HG03432 (cell line): ENCODE data around the gene ERGIC2.

ENCODE experiments used
- ATAC-seq: cut with Tn5 transposase; IDR thresholded peaks from one replicate; pipeline ENCODE4 v1.9.1; 2021; ENCODE audit warnings: mild to moderate bottlenecking, moderate library complexity; ENCODE audit not compliant: unreplicated experiment

ERGIC2 gene

GRCh38 chr12:29376118-29376517 is 4.9 kb downstream of the ERGIC2 start:
- no peak for ATAC-seq

GRCh38 chr12:29374913-29375312 is 6.1 kb downstream of the ERGIC2 start:
- no peak for ATAC-seq

- no peak for ATAC-seq
These were observed 7.0 kb downstream of the ERGIC2 start for GRCh38 chr12:29374012-29374411.

- no peak for ATAC-seq
These were observed 15.9 kb downstream of the ERGIC2 start for GRCh38 chr12:29365091-29365490.

- no peak for ATAC-seq
These were observed 26.0 kb downstream of the ERGIC2 start for GRCh38 chr12:29354954-29355353.

GRCh38 chr12:29350080-29350479 is 30.9 kb downstream of the ERGIC2 start:
- ATAC-seq = no peak

- ATAC-seq = no peak
These were observed 34.1 kb downstream of the ERGIC2 start for GRCh38 chr12:29346769-29347421.

GRCh38 chr12:29343022-29343799 is 37.8 kb downstream of the ERGIC2 start:
- no peak for ATAC-seq

- no peak for ATAC-seq
These were observed 43.6 kb downstream of the ERGIC2 start for GRCh38 chr12:29337325-29337724.

GRCh38 chr12:29334937-29335336 is 46.0 kb downstream of the ERGIC2 start:
- ATAC-seq = no peak

- no peak for ATAC-seq
These were observed 47.8 kb downstream of the ERGIC2 start for GRCh38 chr12:29333178-29333577.

GRCh38 chr12:29329411-29329810 is 51.6 kb downstream of the ERGIC2 start:
- ATAC-seq = no peak

- ATAC-seq = no peak
These were observed 58.8 kb downstream of the ERGIC2 start for GRCh38 chr12:29322157-29322556.

- ATAC-seq = no peak
These were observed 60.5 kb downstream of the ERGIC2 start for GRCh38 chr12:29320295-29321085.

GRCh38 chr12:29317556-29318363 is 63.2 kb downstream of the ERGIC2 start:
- ATAC-seq = peak; percentile 100

GRCh38 chr12:29316752-29317151 is 64.2 kb downstream of the ERGIC2 start:
- no peak for ATAC-seq

- ATAC-seq = no peak
These were observed 66.6 kb downstream of the ERGIC2 start for GRCh38 chr12:29314416-29314815.

GRCh38 chr12:29310899-29311298 is 70.1 kb downstream of the ERGIC2 start:
- ATAC-seq = no peak

- no peak for ATAC-seq
These were observed 71.6 kb downstream of the ERGIC2 start for GRCh38 chr12:29309320-29309902.

- no peak for ATAC-seq
These were observed 74.3 kb downstream of the ERGIC2 start for GRCh38 chr12:29306682-29307081.
